Measurements from ENCODE around the gene SCGB2A2. TPM values are rescaled to one million over a fixed set of nuclear protein-coding genes. Genes with fewer than 3 reads are reported as not detected.

The SCGB2A2 gene
- total RNA-seq, 2 donors from 2014 or later = not detected

DNA sequence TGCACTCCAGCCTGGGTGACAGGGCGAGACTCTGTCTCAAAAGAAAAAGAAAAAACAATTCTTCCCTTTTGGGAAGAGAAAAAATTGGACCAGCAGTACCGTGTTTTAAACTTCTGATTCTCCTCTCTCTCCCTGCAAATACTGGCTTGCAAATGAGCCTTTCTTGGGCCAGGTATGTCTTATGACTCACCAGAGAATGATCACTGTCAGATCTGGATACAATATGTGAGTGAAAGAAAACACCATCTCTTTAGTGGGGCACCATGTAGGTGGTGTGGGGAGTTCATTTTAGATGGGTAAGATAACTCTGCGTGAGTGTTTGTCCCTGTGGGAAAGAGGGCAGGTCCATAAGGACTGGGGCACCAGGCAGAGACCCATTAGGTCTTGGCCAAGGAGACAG is 2.4 kb upstream of the SCGB2A2 start:
- no peaks in the 10 kb centered on the region for H3K36me3 Mint-ChIP-seq
- peaks cover 0 to 4% of the 10 kb centered on the region in 2 donors for H3K9me3 Mint-ChIP-seq
- DNase-seq (ENCODE audit: low spot score in 2 of 2) = no peak
- H3K27ac Mint-ChIP-seq = no peak overlapping the region
- peak; percentile 36 to 61 for ATAC-seq

DNA sequence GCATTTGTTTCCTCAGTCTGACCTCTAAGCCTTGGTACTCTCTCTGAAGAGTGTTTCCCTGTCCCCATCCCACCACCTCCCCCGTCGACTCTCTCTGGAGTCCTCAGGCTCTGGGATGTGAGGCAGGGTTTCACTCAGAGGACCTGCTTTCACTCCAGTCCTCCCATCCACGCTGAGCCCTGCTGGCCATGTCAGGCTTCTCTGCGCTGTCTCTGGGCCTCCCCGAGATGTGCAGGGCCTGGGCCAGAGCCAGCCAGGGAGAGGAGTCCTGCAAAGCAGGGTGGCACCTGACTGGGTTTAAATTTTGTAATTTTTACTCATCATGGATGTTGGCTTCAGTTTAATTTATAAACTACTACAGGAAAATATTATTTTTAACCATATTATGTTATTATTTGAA is 3.3 kb downstream of the SCGB2A2 start:
- Mint-ChIP-seq H3K27ac (no peak overlapping the region), H3K9me3 (no peaks in the 10 kb centered on the region), H3K36me3 (no peaks in the 10 kb centered on the region)
- DNase-seq (ENCODE audit: low spot score in 2 of 2) = no peak
- no peak for ATAC-seq

DNA sequence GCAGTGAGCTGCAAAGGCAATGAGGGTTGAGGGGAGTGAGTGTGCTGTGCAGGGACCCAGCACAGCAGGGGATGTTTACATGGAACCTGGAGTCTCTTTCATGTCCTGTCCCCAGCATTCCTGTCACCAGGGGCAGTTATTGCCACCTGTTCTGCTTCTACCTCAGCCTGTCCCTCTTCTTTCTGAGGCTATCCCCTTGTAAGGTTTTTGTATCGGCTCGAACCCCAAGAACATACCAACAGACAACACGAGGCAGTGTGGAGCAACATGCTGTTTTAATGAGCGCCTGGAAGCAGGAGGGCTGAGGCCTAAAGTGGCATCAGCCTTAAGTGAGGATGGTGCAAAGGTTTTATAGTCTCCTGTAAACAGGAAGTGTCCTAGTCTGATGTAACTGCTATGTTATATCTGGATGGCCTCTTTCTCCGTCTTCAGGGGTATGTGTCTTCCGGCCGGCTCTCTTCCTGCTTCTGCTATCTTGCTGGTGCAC is 3.9 kb downstream of the SCGB2A2 start:
- DNase-seq (ENCODE audit: low spot score in 2 of 2) (no peak), ATAC-seq (no peak)
- no peaks in the 10 kb centered on the region for H3K9me3 Mint-ChIP-seq
- no peak overlapping the region for H3K27ac Mint-ChIP-seq
- no peaks in the 10 kb centered on the region for H3K36me3 Mint-ChIP-seq

- ATAC-seq = no peak
- Mint-ChIP-seq H3K36me3 (no peaks in the 10 kb centered on the region), H3K9me3 (no peaks in the 10 kb centered on the region), H3K27ac (no peak overlapping the region)
- DNase-seq (ENCODE audit: low spot score in 2 of 2) = no peak
Measured at GRCh38 chr11:62280452-62280851, 10.5 kb downstream of the SCGB2A2 start.

GRCh38 chr11:62295504-62295903 is 25.5 kb downstream of the SCGB2A2 start:
- Mint-ChIP-seq H3K9me3 (no peaks in the 10 kb centered on the region), H3K27ac (no peak overlapping the region), H3K36me3 (no peaks in the 10 kb centered on the region)
- DNase-seq (ENCODE audit: low spot score in 2 of 2) = no peak
- ATAC-seq = no peak

DNA sequence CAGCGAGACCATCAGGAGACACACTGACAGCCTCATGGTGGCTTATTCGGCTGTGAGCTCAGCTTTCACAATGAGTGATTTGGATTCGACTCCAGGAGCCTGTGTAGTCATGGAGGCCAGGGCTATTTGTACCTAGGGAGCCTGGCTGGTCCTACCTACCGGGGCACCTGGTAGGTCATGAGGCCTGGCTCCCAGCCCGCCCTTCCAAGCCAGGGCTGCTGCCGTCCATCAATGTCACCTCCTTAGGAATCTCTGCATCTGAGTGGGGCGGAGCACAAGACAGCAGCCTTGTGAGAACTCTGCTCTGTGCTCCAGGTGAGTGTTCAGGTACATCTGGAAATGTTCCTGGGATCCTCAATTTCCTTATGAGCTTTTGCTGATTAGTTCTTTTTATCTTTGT is 29.0 kb downstream of the SCGB2A2 start, which contains the start of gene SCGB1D4:
TSS of gene SCGB1D4 (minus strand) at position 101 of the 400 bp plus-strand sequence. CDS start at position 36, 65 bp downstream.
- H3K27ac Mint-ChIP-seq = no peak within 1 kb of the TSS
- H3K36me3 Mint-ChIP-seq = no peaks in the 10 kb centered on the region
- ATAC-seq (no peak), DNase-seq (ENCODE audit: low spot score in 2 of 2) (no peak)
- no peaks in the 10 kb centered on the region for H3K9me3 Mint-ChIP-seq

- Mint-ChIP-seq H3K9me3 (no peaks in the 10 kb centered on the region), H3K27ac (no peak overlapping the region), H3K36me3 (no peaks in the 10 kb centered on the region)
- no peak for ATAC-seq
- DNase-seq (ENCODE audit: low spot score in 2 of 2) = no peak
Measured at GRCh38 chr11:62306227-62306626, 36.3 kb downstream of the SCGB2A2 start.

- Mint-ChIP-seq H3K9me3 (no peaks in the 10 kb centered on the region), H3K36me3 (no peaks in the 10 kb centered on the region), H3K27ac (no peak overlapping the region)
- ATAC-seq (no peak), DNase-seq (ENCODE audit: low spot score in 2 of 2) (no peak)
Measured at GRCh38 chr11:62307950-62308349, 38.0 kb downstream of the SCGB2A2 start.

- H3K27ac Mint-ChIP-seq = no peak overlapping the region
- ATAC-seq = no peak
- H3K9me3 Mint-ChIP-seq = no peaks in the 10 kb centered on the region
- H3K36me3 Mint-ChIP-seq = no peaks in the 10 kb centered on the region
- DNase-seq (ENCODE audit: low spot score in 2 of 2) = no peak
Measured at GRCh38 chr11:62309991-62310390, 40.0 kb downstream of the SCGB2A2 start.

- ATAC-seq (no peak), DNase-seq (ENCODE audit: low spot score in 2 of 2) (no peak)
- Mint-ChIP-seq H3K36me3 (no peaks in the 10 kb centered on the region), H3K27ac (no peak overlapping the region), H3K9me3 (no peaks in the 10 kb centered on the region)
Measured at GRCh38 chr11:62315431-62315830, 45.5 kb downstream of the SCGB2A2 start.

DNA sequence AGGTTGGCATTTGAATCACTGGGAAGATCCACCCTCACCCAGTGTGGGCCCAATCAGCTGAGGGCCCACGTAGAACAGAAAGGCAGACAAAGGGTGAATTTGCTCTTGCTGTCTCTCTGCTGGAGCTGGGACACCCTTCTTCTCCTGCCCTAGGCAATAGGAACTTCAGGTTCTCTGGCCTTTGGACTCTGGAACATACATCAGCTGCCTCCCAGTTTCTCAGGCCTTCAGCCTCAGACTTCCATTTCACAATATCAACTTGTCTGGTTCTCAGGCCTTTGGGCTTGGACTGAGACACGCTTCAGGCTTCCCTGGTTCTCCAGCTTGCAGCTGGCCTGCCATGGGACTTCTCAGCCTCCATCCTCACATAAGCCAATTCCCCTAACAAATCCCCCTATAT is 52.6 kb downstream of the SCGB2A2 start:
- H3K27ac Mint-ChIP-seq = no peak overlapping the region
- ATAC-seq = no peak

More for the DNA sequence above, 52.6 kb downstream of the SCGB2A2 start:
- no peak for DNase-seq (ENCODE audit: low spot score in 2 of 2)
- no peaks in the 10 kb centered on the region for H3K9me3 Mint-ChIP-seq
- H3K36me3 Mint-ChIP-seq = no peaks in the 10 kb centered on the region

Other genes with a start within 250 kb of the SCGB2A2 start
- 100 to 1,000 TPM; 142 to 205 TPM for gene INCENP, start 146.1 kb upstream of the SCGB2A2 start, total RNA-seq
- gene SCGB1D1, start 79.9 kb upstream of the SCGB2A2 start, total RNA-seq = not detected
- not detected for gene SCGB2A1, start 61.5 kb upstream of the SCGB2A2 start, total RNA-seq
- not detected for gene SCGB1D2, start 27.9 kb upstream of the SCGB2A2 start, total RNA-seq
- gene SCGB1D4, start 28.9 kb downstream of the SCGB2A2 start, total RNA-seq = not detected
- 1 to 10 TPM; 5.5 to 8.1 TPM for gene ASRGL1, start 67.3 kb downstream of the SCGB2A2 start, total RNA-seq
- not detected for gene SCGB1A1, start 148.9 kb downstream of the SCGB2A2 start, total RNA-seq